Suppressor macrophage treated with lipopolysaccharide for 1 hour (primary cell): ENCODE measurements around the gene TLE2.
"Not testable (repeated sequence)": the region's sequence is repeated elsewhere in the genome, so short reads cannot be mapped to it uniquely, and the experiment has no call there.

Experiments
- DNase-seq, 3 donors: peaks; one replicate each; pipeline ENCODE4 v3.0.0-alpha.2; 2020 to 2022

Gene TLE2

GRCh38 chr19:3012621-3013262, 16.3 kb downstream of the TLE2 start:
- no peak for DNase-seq

- not testable (repeated sequence) for DNase-seq
These were observed 17.0 kb downstream of the TLE2 start for GRCh38 chr19:3012059-3012458.

- no peak for DNase-seq
These were observed 18.2 kb downstream of the TLE2 start for GRCh38 chr19:3010871-3011270.

- no peak for DNase-seq
These were observed 20.1 kb downstream of the TLE2 start for GRCh38 chr19:3008994-3009393.

GRCh38 chr19:3007975-3008374, 21.1 kb downstream of the TLE2 start:
- DNase-seq: no peak

- DNase-seq: no peak
These were observed 22.9 kb downstream of the TLE2 start for GRCh38 chr19:3006075-3006767.

GRCh38 chr19:3005345-3005744, 23.7 kb downstream of the TLE2 start:
- no peak for DNase-seq

- DNase-seq: no peak
These were observed 24.6 kb downstream of the TLE2 start for GRCh38 chr19:3004522-3004921.

GRCh38 chr19:3003046-3003445, 26.0 kb downstream of the TLE2 start:
- DNase-seq: peak in 1 of 3 donors; percentile 14

GRCh38 chr19:3001235-3001800, 27.8 kb downstream of the TLE2 start:
- no peak for DNase-seq

GRCh38 chr19:2998642-2999041, 30.4 kb downstream of the TLE2 start:
- no peak for DNase-seq

GRCh38 chr19:2997720-2998119, 31.4 kb downstream of the TLE2 start:
- no peak for DNase-seq

GRCh38 chr19:2994588-2995131, 34.4 kb downstream of the TLE2 start:
- no peak for DNase-seq

GRCh38 chr19:2993579-2993978, 35.5 kb downstream of the TLE2 start:
- DNase-seq: no peak

- no peak for DNase-seq
These were observed 36.1 kb downstream of the TLE2 start for GRCh38 chr19:2992958-2993357.

GRCh38 chr19:2992333-2992732, 36.7 kb downstream of the TLE2 start:
- DNase-seq: not testable (repeated sequence)

- DNase-seq: no peak
These were observed 39.7 kb downstream of the TLE2 start for GRCh38 chr19:2989236-2989946.

GRCh38 chr19:2988568-2988967, 40.5 kb downstream of the TLE2 start:
- no peak for DNase-seq

- no peak for DNase-seq
These were observed 41.3 kb downstream of the TLE2 start for GRCh38 chr19:2987797-2988196.

- no peak for DNase-seq
These were observed 42.0 kb downstream of the TLE2 start for GRCh38 chr19:2986951-2987524.

- DNase-seq: no peak
These were observed 44.9 kb downstream of the TLE2 start for GRCh38 chr19:2984215-2984528.

GRCh38 chr19:2983351-2984214, 45.5 kb downstream of the TLE2 start:
- DNase-seq: peak in 2 of 3 donors; percentile 18 to 40
